DMS153 (cell line): ENCODE data around the gene NACC1.

Experiments used
- DNase-seq: peaks from one replicate; lab custom pipeline; 2025; lab: John Stamatoyannopoulos, UW

NACC1 gene

DNA sequence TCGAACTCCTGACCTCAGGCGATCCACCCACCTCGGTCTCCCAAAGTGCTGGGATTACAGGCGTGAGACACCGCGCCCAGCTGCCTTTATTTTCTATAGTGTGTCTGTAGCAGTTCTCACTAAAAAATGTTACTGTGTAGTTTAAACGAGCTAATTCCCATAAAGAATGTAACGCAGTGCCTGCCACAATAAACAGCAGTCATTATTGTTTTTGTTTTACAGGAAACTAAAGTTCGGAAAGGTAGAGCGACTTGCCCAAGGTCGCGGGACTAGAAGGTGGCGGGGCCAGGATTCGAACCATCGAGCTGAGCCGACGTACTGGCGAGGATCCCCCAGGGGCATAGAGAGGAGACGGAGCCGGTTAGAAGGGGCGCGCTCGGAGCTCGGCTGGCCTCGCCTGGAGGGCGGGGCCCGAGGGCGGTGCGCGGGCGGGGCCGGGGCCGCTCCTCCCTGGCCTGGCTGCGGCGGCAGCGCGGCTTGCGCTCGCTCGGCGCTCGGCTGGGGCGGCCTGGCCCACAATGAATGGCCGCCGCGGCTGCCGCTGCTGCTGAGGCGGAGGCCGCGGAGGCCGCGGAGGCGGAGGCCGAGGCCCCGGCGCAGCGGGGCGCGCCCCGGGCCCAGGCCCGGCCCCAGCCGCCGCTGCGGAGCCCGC, at the start of gene NACC1:
TSS of gene NACC1 (plus strand) at position 493 of the 652 bp plus-strand sequence. CDS start 16,944 bp downstream, outside the sequence.
- peak; percentile 79 for DNase-seq

DNA sequence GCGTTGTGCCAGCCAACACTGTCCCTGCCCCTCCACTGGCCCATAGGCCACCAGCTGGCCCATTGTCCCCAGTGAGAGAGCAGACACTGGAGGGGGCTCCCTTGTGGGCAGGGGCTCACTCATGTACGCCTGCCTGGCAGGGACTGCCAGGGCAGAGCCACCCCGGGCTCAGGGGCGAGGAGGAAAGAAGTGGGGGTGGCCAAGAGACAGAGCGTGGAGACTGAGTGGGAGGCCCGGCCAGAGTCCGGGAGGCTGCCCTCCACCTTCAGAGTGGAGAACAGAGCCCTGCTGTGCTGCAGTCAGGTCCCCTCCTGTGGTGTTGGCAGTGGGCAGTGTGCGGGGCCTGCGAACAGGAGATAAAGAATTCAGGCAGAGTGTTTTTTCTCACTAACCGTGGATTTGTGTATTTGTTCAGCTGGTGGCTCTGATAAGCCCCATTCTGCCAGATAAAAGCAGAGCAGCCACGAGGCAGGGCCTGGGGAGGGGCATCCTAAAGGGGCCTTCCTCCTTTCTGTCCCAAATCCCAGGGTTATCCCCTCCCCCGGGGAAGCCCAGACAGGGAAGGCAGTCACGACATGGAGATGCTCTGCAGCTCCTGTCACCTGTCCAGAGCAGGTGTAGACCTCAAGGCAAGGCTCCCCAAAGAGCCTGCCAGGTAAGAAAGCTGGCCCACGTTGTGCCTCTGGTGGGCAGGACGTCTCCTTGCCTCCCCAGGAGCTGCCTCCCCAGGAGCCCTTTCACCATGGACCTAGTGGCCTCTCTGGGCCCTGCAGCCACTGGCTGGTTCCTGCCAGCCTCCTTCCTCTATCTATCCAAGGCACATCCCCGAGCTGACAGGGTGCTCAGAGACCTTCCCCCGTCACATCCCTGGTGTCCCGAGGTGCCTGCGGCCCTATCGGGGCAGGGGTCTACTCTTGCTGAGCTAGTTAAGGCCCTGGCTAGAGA, 48.4 kb upstream of the NACC1 start:
- no peak for DNase-seq

DNA sequence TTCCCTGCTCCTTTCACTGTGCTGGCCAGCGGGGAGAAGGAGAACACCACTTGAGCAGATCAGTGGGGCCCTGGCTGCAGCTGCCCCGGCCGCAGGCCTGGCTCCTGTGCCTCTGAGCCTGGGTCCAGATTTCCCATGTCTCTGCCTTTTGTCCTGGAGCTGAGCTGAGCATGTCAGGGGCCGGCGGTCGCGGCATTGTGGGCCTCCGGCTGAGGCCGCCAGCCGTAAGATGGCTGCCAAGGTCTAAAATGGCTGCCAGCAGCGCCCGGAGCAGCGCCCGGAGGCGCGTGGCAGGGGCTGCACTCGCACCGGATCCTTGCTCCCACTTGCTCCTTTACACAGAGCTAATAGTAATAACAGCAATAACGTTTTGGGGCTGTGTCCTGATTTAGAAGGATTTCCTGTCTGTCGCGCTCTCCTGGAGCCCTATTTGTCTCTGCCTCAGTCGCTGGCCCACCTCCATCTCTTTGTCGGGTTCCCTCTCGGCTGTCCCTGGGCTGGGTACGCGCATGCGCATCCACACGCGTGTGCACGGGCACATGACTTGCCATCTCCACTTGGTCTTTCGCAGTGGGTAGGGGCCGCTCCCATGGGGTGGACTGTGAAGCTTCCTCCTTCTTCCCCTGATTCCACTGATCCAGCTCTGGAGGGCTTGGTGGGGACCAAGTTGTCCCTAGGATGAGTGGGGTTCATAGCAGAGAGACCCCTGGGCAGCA, 47.5 kb upstream of the NACC1 start:
- no peak for DNase-seq

DNA sequence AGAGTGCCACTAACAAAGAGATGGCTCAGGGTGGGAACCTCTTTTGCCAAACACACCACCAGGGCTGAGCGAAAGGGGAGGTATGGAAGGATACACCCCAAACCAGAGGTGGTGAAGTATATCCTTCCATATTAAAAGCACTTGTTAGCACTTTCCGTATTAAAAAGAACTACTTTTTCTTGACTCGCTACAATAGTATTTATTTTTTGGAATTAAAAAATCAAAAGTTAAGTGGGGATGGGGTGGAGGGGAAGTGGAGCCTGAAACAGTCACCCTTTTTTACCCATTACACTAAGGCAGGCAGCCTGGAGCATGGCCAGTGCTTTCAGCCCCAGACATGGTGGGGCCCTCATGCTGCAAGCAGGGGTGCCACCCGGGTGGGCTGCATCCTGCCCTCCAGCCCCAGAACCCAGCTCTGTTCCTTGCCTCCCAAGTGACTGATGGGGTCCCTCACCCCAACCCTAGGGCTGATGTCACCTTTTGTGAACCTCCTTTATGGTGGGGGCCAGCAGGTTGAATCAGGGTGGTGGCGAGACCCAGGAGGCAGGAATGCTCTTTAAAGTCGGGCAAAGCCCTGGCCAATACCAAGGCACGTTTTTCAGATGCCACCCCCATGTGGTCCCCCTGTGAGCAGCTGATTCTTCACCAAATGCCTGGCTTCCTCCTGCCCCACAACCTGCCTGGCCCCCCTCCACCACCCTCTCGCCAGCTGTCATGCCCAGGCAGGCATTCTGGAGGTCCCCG, 46.4 kb upstream of the NACC1 start:
- no peak for DNase-seq

DNA sequence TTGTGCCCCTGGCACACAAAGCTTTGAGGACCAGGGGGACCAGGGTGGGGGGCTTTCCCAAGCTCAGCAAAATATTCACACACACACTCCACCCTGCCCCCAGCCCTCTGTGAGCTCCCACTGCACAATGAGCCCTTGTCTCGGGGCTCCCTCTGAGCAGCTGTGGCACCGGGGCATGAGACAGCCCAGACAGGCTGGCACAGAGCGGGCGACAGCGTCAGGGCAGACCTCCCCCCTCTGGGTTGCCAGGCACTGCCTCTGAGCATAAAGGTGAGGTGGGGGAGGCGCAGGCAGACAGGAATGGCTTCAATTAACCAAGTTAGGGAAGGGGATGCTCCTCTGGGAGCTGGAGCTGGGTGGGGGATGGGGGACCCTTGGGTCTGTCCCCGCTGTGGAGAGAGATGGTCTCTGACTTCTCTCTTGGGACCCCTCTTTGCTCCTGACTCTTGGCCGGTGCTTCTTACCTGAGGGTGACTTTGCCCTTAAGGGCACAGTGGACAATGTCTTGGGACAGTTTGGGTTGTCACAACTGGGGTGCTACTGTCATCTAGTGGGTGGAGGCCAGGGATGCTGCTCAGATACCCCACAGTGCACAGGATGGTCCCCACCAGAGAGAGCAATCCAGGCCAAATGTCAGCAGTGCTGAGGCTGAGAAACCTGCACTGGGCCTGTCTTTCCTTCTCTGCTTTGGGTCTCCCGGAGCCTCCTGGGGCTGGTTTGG, 45.7 kb upstream of the NACC1 start:
- DNase-seq: no peak

DNA sequence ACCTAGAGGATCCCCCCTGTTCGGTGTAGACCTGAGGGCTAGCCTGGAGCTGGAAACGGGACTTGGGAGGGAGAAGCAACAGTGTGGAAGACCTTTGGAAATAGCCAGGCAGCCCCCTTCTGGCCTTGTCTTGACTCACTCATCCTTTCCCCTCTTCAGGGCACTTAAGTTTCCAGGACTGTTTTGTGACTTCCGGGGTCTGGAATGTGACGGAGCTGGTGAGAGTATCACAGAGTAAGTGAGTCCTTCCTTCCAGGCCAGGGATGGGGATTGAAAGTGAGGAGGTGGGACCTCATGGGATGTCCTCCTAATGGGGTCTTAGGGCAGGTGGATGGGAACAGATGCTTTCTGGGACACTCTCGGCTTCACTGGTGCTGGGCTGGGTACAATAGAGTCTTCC, 44.8 kb upstream of the NACC1 start:
- DNase-seq: no peak

DNA sequence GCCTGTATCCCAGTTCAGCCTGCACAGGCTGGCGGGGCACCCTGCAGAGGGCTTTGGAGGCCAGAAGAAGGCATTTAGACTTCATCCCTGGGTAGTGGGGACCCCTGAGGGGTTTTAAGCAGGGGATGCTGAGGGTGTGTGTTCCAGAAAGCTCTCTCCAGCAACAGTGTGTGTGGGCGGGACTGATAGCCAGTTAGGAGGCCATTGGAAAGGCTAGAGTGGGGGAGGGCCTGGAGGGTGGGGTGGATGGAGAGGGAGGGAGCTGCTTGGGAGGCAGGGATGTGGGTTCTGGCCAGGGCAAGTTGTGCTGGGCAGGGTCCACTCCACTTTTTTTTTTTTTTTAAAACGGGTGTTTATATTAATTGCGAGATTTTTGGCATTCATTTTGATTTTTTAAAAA, 43.7 kb upstream of the NACC1 start:
- no peak for DNase-seq

DNA sequence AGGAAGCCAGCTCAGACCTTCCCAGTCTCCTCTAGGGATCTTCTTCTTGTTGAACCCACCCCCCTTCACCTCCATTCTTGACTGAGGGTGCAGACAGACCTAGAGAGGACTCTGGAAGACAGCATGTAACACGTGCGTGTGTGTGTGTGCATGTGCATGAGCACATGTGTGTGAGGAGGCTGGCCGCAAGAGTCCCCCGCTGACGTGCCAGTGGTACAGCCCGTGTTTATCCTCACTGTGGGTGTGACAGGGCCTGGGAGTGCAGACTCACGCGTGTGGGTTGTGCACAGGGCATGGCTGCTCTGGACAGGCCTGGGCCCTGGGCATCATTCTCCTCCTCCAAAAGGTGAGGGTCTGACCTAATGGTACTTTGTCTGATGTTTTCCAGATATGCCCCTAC, 41.7 kb upstream of the NACC1 start:
- DNase-seq: no peak

DNA sequence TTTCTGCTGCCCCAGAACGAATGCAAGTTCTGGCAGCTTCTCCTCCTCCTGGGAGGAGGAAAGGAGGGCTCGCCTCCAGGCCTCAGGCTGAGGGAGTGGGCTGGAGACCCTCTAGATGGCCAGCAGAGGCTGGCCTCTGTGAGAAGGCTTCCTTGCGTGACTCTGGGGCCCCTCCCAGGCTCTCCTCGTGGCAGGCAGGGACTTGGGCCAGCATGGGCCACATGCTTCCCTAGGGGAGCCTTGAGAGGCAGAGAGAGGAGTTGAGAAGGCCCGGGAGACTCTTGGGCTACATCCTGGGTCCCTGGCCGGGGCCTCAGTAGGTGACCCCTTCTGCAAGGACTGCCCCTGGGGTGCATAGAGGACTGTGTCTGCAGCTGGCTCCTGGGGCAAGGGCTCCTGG, 41.3 kb upstream of the NACC1 start:
- no peak for DNase-seq

DNA sequence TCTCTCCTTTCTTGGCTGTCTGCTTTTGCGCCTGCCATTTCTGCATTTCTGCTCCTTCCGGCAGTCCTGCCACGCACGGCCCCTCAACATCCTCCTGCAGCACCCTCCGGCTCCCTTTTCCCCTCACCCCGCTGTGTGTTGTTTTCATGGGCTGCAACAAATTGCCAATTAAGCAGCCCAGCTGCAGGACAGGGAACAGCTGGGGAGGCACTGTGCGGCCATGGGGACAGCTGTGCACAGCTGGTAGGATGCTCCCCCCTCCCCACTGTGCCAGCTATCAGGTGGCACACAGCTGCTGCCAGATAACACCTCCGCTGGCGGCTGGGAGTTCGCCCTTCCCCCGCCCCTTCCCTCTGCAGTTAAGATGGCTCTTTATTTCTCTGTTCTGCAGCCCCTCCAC, 40.8 kb upstream of the NACC1 start:
- DNase-seq: no peak

DNA sequence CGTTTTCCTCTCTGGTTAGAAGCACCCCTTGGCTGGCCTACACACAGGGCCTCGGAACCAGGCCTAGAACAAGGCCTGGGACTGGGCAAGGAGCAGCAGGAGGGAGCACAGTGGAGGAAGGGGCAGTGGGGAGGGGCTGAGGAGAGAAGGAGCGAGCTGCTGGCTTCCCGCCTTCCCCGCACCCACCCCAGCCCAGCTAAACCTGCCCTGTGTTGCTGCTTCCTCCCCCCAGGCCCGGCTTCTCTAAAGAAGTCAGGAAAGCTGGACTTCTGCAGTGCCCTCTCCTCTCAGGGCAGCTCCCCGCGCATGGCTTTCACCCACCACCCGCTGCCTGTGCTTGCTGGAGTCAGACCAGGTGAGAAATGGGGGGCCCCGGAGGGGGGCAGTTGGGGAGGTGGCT, 39.7 kb upstream of the NACC1 start:
- DNase-seq: no peak

DNA sequence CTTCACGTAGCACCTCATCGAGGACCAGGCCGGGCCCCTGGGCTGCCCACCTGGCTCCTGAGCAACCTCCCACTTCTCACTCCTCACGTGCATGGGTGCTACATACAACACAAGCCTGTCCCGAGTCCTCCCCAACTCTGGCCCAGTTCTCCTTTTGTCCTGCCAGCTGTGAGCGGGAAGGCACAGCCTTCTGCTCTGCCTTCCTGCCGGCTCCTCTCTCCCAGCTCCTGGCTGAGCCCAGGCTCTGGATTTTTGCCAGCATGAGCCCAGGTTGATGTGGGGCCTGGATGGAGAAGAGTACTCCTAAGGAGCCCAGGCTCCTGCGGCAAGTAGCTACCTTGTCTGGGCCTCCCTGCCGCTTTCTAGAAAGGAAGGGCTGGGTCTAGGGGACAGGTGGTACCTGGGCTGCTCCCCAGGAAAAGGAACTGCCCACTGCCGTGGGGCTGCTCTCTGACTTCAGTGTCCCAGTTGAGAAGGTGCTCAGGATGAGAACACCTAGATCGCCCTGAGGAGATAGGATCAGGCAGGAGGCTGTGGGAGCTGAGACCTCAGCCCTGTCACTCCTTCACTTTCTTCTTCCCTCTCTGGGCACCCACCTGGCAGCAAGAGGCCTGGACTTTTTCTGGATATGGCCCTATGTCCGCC, 39.0 kb upstream of the NACC1 start:
- peak; percentile 26 for DNase-seq

DNA sequence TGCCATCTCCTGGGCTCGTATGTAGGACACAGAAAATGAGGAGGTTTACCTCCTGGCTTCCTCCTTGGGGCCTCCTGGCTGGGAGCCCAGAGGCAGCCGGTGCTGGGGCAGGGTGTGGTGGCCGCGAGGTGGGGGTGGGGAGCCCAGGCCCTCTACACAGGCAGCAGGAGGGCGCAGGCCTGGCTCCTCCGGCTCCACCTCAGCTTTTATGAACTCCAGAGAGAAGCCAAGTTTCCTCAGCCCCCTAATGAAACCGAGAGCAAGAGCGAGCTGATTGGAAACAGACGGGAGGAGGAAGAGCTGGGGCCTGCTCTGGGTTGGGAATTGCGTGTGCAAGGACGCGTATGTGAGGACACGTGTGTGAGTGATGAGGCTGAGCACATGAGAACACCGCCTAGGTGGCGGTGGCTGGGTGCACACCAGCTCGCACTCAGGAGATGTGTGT, 38.5 kb upstream of the NACC1 start:
- DNase-seq: peak; percentile 82

DNA sequence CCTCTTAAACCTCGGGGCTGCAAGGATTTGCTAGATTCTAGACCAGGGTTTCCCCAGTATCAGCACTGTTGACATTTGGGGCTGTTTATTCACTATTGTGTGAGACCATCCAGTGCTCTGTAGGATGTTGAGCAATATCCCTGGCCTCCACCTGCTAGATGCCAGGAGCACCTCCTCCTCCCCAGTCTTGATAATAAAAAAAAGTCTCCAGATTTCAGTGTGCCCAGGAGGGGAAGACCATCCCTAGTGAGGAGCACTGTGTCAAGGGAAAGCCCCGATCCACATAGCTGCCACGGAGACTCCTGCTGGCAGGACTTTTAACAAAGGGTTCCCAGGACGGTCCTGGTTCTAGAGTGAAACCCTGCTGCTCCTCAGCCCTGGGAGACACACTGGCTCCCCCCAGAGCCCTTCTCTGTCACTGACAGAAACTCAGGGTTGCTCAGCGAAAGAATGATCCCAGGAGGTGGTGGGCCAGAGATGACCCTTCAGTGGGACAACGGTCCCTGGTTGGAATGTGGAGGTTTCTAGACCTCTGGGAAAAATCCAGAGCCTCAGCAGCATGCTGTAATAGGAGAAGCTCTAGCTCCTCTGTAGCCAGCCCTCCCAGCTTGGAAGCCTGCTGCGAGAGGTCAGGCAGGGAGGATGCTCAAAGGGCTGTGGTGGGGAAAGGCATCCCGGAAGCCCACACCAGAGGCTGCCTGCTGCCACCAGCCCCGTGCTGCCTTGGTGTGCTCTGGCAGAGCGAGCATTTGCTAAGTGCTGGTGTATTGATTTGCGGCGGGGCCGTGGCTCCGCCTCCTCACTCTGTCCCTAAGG, 35.7 kb upstream of the NACC1 start:
- peak; percentile 78 for DNase-seq

DNA sequence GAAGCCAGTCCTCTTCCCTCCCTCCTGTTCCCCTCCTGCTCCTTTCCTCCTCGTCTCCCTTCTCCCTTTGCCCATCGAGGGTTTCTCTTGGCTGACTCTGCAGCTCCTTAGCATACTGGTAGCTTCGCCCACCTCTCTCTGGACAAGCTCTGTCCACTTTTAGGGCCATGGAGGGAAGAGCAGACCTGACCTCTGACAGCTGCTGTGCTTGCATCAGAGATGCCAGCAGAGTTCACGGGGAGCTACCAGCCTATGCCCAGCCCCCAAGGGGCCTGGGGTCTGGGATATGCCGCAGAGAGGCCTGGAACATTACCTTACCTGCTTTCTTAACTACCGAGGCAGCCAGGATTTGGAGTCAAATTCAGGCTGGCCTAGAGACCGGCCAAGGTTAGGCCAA, 35.1 kb upstream of the NACC1 start:
- no peak for DNase-seq

DNA sequence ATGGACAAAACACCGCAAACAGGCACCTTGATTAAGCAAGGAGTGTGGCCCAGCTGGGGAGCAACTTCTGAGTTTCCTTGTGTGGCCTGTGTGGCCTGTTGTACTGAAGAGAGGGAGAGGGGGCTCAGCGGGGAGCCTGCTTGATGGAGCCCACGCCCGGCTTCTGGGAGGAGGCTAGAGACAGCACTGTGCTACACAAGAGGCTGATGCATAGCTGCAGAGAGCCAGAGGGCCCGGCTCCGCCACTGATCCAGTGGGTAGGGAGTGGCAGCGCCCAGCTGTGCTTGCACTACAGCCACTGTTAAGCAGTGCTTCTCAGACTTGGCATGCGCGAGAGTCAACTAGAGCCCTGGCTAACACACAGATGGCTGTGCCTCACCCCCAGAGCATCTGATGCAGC, 34.4 kb upstream of the NACC1 start:
- no peak for DNase-seq

DNA sequence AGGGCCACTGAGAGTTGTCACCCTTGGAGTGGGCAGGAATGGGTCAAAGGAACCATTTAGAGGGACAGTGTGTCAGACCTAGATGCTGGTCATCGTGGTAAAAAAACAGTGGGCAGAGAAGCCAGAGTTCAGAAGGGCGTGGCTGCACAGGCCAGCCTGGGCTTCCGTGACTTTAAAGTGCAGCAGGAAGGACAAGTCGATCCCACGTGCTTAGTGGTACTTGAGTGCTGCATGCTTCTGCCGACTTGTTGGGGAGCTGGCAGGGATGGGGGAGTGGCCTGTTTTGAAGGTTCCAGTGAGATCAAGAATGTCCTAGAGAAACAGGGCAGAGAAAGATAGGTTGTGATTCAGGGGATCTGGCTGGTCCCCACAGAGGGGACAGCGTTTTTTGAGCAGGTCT, 32.4 kb upstream of the NACC1 start:
- no peak for DNase-seq

DNA sequence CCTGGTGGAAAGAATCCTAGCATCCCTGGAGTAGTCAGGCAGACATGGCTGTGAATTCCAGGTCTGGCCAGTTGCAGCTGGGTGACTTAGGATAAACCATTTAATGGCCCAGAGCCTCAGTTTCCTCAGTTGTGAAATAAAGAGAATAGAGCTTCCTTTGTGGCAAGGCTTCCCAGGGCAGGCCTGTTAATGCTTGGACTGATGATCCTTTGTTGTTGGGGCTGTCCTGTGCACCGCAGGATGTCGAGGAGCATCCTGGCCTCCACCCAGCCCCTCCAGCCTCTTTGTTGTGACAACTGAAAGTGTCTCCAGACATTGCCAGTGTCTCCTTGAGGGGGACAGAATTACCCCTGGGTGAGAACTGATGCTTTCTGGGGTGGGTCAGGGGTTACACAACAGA, 31.7 kb upstream of the NACC1 start:
- no peak for DNase-seq

DNA sequence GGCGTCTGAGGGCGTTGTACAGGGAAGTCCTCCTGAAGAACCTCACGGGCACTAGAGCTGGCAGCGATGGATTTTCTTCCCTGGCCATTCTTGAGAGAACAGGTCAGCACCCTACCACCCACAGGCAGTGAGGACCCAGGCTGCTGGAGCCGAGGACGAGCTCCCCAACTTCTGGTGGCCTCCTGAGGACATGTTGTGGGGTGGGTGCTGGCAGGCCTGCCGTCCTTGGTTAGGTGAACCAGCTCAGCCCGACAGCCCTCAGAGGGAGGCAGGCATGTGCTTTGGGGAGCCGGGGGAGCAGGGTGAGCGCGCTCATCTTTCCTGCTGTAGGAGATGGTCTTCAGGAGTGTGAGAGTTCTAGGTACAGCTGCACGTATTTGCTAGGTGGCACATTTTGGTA, 30.8 kb upstream of the NACC1 start:
- DNase-seq: no peak
